HK-2 (cell line): ENCODE data around the gene UQCC2.
A peak's percentile ranks its signal among the peaks of the same experiment; 100 is the strongest.

Source experiments
- DNase-seq: peaks from one replicate; pipeline ENCODE4 v3.0.0-alpha.2; 2018; ENCODE audit not compliant: unreplicated experiment

UQCC2 gene

GRCh38 chr6:33744001-33744848, 32.7 kb upstream of the UQCC2 start:
- peak; percentile 70 for DNase-seq

- no peak for DNase-seq
Measured at GRCh38 chr6:33742837-33743236, 31.3 kb upstream of the UQCC2 start.

GRCh38 chr6:33742092-33742491, 30.6 kb upstream of the UQCC2 start:
- no peak for DNase-seq

- DNase-seq: no peak
Measured at GRCh38 chr6:33740794-33741193, 29.3 kb upstream of the UQCC2 start.

GRCh38 chr6:33740204-33740608, 28.7 kb upstream of the UQCC2 start:
- no peak for DNase-seq

- no peak for DNase-seq
Measured at GRCh38 chr6:33739571-33739970, 28.1 kb upstream of the UQCC2 start.

- no peak for DNase-seq
Measured at GRCh38 chr6:33738879-33739278, 27.4 kb upstream of the UQCC2 start.

- DNase-seq: no peak
Measured at GRCh38 chr6:33738153-33738552, 26.7 kb upstream of the UQCC2 start.

GRCh38 chr6:33737267-33738026, 25.9 kb upstream of the UQCC2 start:
- no peak for DNase-seq

- DNase-seq: no peak
Measured at GRCh38 chr6:33735216-33735615, 23.7 kb upstream of the UQCC2 start.

- DNase-seq: no peak
Measured at GRCh38 chr6:33733709-33734007, 22.2 kb upstream of the UQCC2 start.

- peak; percentile 36 for DNase-seq
Measured at GRCh38 chr6:33732817-33733708, 21.6 kb upstream of the UQCC2 start.

GRCh38 chr6:33732385-33732784, 20.9 kb upstream of the UQCC2 start:
- no peak for DNase-seq

GRCh38 chr6:33731751-33732282, 20.3 kb upstream of the UQCC2 start:
- no peak for DNase-seq

GRCh38 chr6:33731035-33731434, 19.5 kb upstream of the UQCC2 start:
- no peak for DNase-seq

GRCh38 chr6:33730611-33731010, 19.1 kb upstream of the UQCC2 start:
- DNase-seq: no peak

- no peak for DNase-seq
Measured at GRCh38 chr6:33729059-33729458, 17.6 kb upstream of the UQCC2 start.

- no peak for DNase-seq
Measured at GRCh38 chr6:33728438-33728837, 16.9 kb upstream of the UQCC2 start.

- DNase-seq: no peak
Measured at GRCh38 chr6:33727932-33728331, 16.4 kb upstream of the UQCC2 start.

- DNase-seq: no peak
Measured at GRCh38 chr6:33727126-33727525, 15.6 kb upstream of the UQCC2 start.

GRCh38 chr6:33726696-33727095, 15.2 kb upstream of the UQCC2 start:
- no peak for DNase-seq
